HG03558 (cell line): Measurements from ENCODE around the gene MLLT3.

ENCODE experiments used
- ATAC-seq: cut with Tn5 transposase; IDR thresholded peaks from one replicate; pipeline ENCODE4 v1.9.1; 2021; ENCODE audit warnings: moderate number of reproducible peaks; ENCODE audit not compliant: unreplicated experiment; ENCODE audit errors: extremely low read depth

The MLLT3 gene

DNA sequence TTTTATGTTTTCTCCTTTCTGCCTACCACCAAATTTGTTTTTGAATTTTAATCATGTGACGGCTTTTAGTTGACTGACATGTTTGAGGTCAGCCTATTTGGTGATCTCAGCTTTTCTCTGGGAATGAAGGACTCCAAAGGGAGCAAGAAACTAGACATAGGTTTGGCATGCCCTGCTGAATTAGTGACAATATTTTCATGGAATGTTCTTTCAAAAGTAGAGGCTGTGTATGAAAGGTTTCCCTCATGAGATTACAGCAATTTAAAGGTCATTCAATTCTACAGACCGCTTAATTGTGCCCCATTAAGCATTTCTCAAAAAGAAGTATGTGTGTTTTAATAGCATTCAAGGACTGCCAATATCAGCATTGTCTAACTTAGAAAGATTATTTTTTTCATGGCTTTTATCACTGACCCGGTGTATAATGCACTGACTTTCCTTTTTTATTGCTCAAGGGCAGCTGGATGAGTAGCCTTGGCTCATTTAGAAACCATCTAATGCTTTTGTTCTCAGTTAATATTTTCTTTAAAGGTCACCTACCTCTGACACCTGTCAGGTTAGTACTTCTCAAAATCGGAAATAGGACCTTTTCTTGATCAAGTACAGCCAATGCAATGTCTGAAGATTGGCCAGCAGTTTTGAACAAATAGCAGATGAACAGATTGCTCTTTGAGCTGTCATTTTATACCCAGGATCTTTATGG lies 8.1 kb upstream of the MLLT3 start:
- no peak for ATAC-seq

DNA sequence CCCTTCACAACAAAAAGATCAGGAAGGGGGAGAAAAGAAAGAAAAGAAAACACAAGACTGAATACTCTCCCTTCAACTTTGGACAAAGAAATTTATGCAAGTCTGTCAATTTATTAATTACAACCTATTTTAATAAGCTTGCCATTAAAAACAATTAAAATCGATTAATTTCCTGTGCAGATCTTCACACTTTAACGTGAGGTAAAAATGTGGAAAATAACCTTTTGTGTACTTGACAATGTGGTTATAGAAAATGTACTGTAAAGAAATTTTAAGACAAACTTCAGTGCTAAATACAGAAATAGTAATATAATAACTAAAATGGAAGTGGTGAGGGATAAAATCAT lies 2.7 kb upstream of the MLLT3 start:
- ATAC-seq, result no peak

DNA sequence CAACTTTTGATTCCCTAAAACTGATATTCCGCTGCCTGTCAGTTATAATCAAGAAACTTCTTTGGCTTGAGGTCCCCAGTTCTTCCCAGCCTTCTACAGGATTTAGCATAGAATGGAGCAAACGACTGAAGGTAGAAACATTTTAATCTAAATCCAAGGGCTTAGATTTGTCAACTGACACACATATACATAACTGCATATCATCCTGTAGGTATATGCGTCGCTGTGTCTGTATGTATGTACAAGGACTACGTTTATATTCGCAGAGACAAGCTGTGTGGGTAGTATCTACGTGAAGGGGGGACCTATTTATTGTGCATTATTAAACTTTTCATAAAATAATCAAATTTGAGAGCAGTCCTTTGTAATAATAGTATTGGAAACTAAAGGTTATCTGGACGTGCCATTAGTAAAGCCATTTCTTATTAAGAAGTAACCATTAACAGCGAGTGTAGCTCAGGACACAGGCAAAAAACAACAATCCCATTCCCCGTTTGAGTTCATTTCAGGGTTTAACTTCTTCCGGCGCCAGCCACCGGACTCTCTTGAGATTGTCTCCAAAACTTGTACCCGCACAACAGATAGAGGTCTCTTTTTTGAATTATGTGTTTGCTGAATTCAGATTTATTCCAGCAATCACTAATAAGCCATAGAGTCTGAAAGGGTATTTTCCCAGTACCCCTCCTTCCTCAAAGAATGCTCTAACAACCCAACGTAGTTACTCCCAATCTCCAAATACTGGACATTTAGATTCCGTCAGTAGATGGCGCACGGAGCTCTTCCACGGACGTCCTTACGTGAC lies 2.1 kb upstream of the MLLT3 start:
- ATAC-seq, result no peak

DNA sequence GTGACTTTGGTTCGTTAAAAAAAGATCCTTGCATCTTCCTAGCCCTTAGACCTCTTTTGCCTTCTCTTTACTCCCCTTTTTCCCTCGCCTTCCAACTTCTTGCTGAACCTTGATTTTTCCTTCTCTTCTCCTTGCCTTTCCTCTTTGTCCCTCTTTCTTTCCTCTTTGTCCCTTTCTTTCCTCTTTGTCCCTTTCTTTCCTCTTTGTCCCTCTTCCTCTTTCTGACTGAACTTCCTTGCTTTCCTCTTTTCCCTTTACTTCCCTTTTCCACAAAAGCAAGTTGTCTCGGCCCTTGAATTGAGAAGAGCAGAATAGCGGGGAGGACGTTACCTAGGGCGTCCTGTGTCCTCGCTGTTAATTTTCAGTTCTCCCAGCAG lies 1.4 kb upstream of the MLLT3 start:
- no peak for ATAC-seq

DNA sequence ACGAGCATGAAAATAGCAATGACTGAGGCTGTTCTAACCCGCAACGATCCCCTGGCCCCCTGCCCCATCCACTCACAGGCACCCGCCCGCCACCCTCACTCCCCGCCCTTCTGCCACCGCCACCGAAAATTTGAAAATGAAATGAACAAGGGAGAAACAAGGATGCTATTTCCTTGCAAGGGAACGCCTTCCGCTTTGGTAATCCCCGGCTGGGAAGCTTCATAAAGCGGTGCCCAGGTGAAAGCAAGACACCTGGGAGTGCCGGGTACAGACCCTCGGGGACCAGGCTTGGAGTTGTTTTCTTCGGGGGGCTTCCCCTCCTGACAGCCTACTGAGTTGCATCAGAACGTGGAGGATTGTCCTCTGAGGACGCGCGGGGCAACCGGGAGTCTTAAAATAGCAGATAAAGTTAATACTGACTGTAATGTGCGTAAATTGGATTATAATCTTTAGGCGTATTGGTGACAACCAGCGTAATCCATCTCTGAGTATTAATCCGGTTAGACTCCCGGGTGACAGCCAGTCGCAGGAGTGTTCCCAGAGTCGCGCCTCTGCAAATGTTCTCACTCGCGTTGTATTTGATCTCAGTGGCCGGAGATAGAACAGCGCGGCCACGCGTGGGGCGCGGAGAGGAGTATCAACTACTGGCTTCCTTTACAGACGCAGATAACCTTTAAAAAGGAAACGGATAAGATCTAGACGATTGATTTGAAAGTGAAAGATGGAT lies 885 bp upstream of the MLLT3 start:
- no peak for ATAC-seq

DNA sequence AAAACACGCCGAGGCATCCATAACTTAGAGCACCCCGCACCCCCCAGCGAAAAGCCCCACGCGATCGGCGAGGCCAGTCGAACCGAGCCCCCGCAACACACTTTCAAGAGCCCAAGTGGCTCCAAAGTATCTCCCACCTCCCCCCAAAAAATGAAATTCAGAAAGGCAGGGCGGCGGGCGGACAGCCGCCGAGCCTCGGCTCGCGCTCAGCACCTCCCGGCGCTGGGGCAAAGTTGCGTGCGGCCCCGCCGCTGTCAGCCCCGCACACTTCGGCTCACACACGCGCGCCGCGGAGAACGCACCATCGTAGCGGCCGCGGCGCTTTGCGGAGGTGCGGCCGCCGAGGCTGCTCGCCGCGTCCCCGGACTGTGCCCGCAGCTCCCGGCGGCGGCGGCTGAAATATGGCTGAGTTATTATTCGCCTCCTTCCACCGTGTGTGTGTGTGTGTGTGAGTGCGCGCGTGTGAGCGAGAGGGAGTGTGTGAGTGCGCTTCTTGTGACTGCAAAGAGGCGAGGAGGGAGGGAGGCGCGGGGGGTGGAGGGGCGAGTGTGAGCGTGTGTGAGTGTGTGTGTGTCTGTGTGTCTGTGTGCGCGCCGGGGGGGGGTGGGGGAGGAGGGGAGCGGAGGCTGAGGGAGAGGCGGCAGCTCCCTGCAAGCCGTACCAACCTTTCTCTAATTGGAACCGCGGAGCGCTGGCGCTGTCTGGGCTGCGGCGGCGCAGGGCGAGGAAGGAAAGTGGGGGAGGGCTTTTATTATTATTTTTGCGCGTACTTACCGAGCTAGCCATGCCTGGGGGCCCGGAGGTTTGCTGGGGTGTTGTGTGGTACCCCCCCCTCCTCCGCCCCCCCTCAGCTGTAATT lies 599 bp downstream of the MLLT3 start:
- ATAC-seq, result no peak

DNA sequence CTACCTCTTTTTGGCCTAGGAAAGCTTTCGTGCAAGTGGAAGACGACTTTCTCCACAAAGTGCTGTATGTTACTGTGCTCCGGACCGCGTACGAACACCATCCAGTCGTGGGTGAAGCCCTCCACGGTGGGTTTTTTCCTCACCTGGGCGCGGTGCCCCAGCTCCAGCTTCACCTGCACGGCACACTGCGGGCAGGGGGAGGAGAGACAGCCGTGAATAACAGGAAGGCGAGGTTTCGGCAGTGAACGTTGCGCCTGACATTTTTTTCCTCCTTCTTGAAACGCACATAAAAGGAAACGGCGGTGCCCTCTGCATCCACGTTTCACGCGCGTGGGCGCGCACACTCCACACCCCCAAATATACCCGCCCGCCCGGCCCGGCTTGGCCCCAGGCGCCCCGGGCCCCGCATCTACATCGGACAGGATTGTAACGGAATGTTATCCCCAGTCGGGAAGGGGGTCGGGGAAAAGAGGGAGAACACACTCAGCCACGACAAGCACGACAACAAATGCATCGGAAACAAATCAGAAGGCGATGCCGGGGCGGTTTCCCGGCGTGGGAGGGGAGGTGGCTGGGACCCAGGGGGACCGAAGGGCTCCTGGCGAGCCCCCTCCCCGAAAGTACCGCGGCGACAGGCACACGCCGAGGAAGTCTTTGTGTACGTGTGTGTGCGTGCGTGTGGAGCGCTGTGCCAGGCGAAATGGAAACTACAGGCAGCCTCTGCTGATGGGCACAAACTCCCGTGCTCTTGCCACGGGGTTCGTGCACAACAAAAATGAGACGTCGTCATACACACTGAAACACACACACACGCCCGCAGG lies 1.4 kb downstream of the MLLT3 start:
- no peak for ATAC-seq

DNA sequence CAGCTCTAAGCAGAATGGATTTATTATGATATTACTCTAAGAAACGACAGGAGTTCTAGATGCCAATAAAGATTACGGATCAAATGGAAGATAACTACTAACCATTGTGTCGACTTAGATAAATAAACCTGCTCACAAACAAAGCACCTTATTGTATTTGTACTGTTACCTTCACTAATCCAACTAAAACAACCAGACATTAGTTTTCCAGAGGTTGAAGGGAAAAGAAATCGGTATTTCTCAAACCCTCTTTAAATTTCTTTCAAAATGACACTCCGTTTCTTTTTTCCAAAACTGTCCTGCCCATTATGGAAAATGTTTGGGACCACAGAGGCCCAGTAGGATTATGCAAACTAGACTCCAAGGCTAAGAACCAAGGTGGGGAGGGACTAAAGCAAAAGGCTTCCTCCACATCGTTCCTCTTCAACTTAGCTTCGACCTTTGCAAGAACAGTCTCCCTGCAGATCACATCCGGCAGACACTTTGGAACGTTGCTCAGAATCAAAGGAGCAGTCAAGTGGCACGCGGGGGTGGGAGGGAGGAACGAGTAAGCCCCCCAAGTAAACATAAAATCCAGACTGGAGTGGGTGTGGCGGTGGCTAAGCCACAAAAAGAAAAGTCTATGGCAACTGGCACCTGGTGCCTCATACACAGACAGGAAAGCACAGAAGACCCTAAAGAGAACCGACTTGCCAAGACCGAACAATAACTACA lies 2.7 kb downstream of the MLLT3 start:
- no peak for ATAC-seq

DNA sequence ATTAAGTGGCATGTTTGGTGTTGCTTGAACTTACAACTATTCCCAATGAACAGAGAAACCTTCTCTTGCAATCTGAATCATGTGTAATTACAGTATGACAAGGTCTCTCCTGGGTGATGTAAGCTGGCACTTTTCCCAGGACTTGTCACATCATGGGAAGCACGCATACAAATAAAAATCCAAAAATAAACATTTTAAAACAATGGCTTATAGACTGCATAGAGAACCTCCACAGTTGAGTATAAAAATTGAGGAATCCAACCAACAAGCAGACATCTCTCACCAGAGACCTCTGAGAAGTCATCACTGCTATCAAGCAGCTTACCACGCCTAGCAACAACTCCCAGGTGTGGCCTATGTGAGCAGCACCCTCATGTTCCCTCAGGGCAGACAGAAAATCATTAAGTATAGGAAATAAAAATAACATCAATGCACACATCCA lies 3.9 kb downstream of the MLLT3 start:
- no peak for ATAC-seq

DNA sequence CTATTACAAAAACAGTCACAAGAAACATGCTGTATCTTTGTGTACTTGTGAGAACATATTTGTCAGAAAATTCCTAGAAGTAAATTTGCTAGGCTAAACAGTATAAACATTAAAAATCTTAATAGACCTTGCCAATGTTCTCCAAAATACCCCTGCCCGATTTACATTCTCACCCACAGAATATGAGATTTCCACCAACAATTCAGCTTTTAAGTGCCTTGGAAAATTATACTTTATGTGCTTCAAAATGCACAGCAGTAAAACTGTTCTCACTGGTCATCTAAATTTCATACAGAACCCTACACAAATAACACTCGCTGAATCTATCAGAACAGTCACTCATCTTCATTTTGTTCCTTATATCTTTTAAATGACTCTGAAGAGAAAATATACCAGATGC lies 5.5 kb downstream of the MLLT3 start:
- no peak for ATAC-seq

DNA sequence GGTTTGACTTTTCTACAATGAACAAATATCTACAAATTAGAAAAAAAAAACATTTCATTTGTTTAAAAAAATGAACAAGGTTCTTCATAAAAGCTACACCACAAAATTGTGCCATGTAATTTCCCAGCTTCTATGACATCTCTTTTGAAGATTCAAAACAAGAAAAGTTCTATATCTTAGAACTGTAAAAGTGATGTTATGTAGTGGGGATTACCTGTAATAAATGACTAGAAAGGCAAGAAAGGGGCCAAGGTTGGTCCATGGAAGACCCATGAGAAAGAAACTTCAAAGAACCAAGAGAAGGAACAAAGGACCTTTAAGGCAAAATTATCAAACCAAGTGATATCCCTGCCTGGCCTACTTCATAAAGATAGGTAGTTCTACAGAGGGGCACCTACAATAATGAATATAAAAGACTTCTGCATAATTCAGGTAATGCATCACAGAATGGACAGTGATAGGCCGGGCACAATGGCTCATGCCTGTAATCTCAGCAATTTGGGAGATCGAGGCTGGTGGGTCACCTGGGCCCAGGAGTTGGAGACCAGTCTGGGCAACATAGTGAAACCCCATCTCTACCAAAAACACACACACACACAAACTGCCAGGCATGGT lies 7.6 kb downstream of the MLLT3 start:
- no peak for ATAC-seq

DNA sequence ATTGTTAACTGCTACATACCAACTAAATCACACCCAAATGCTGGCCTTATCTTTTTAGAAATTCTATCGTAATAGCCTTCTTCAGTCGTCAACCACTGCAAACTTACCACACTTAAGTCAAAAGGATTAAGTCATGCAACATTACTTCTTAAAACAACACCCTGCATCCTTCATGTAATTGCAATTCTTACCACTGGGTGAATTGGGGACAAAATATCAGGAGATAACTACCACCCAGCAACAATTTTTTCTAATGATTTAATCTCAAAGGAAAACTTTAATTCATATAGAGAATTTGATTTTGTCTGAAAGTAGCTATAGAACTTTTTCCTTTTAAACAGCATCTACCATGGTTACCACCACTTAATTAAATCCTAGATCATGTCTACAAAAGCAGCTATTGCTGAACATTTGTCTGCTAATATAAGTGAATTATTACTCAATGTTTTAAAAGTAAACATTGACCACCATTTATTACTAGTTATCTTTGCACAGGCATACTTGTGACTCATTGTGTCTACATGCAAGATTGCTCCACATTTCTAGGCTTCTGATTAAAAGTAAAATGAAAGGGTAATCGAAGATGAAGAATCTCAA lies 10.5 kb downstream of the MLLT3 start:
- no peak for ATAC-seq

DNA sequence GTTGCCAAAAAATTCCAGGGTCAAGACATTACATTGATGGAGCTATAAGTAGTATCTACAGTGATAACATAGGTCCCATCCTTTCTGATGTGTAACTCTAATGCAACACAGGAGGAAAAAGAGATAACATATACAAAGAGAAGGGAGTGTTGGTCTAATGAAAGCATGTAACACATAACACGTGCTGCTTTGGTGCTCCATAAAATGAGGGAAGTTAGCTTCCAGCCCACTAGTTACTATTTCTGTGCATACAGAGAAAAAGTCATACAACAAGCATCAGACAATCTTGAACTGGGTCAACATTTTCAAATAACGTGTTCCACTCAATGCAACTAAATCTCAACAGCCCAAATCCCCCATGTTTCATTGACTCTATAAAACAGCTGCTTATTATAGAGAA lies 11.7 kb downstream of the MLLT3 start:
- ATAC-seq, result no peak

DNA sequence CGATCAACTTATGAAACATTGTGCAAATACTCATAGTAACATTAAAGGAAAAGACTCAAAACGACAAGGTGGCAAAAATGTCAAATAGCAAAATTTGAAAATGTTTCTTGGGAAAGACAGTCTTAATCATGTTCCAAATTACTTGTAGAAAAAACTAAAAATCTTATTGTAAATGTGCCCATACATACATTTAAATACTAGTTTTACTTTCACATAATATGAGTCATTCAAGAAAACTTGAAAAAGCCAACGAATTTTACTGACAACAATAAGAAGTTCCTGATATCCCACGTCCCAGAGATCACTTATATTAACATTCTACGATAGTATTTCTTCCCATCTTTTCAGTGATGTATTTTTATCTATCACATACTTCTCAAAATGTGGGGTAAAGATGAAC lies 13.7 kb downstream of the MLLT3 start:
- ATAC-seq, result no peak

DNA sequence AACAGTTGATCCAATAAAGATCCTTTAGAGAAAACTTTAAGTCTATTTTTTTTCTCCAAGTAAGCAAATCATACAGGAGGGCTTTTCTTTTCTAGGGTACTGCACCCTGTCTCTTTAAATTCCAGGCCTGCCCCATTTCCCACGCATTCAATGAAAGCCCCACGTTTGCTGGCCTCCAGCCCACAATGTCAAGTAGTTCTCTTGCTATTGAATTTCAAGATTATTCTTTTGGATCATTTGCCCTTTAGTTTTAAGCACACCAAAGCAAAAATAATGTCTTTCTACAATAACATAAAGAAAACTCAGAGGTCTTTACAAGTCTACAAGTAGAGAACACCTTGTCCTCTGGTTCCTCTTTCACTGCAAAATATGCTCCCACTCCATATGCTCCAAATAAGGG lies 15.6 kb downstream of the MLLT3 start:
- ATAC-seq, result no peak

DNA sequence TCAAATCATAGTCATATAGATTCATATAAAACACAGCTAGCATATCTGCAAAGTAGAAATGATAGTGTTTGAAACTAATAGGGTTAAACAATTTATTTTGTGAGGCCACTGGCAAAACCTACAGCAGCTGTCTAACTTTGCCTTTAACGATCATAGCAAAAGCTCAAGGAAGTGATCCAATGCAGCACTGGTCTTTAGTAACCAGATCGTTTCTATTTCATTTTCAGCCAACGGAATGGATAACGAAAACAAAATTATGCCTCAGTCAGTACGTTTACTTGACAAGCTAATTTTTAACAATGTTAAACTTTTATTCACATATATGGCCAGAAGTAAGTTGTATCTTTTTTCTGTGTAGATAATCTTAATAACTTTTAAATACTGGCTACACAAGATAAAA lies 17.7 kb downstream of the MLLT3 start:
- ATAC-seq, result peak; percentile 76

DNA sequence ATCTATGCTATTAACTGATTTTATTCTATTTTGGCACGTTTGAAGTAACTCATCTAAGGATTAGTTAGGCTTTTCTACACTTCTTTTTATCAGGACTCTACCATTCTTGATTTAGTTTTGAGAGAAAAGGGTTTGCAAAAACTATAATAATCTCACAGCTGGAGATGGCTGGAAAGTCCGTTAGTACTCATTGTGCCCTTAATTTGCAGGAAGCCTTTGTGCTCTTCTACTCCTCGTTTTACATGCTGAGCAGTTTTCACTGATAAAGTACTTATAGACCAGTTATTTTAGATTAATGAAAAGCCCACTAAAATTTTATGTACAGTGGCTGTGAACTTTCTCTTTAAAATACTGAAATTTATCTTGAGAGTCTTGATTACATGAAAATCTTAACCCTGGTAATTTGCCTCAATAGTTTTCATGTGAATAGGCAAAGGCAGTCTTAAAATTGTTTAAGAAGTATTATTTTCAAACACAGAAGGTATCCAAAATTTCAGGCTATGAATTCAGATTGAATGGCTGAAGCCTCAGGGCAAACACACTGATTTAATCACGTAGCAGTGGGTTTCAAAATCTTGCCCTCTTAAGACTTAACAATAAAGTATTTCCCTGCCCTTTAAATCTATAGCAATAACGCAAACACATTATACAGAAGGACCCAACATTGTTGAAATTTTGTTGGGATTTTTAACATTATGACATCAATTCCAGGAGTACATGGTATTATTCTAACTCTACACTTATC lies 18.6 kb downstream of the MLLT3 start:
- no peak for ATAC-seq

DNA sequence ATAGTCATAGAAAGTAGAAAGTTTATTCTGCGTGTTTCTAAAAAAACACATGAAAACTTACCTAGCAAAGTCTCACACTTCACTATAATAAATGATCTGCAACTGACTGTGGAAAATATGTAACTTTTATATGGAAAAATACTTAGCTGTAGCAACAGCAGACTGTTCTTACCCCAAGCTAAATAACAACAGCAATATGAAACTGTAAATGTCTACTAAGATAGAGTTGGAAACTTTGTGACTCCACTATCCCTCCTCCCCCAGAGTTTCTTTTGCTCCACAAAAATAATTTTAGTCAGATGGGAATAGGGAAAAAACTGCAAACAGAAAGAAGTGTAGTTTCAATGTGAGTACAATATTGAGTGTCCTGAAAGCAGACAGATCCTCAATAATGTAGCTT lies 21.0 kb downstream of the MLLT3 start:
- no peak for ATAC-seq
